Activated CD4-positive, alpha-beta T cell treated with anti-CD3 and anti-CD28 coated beads, Interleukin-2, amount 50 U/mL, for 4 hours (primary cell): ENCODE measurements around the gene EPB41L4B.

Source experiments
- DNase-seq, 2 experiments: peaks; one replicate each; pipeline ENCODE4 v3.0.0-alpha.2; 2020

EPB41L4B gene

GRCh38 chr9:109319626-109320241 lies 1.1 kb downstream of the EPB41L4B start:
- no peak for DNase-seq

- no peak for DNase-seq
These were observed 1.7 kb downstream of the EPB41L4B start for GRCh38 chr9:109319017-109319625.

- DNase-seq = no peak
These were observed 2.7 kb downstream of the EPB41L4B start for GRCh38 chr9:109317979-109318741.

GRCh38 chr9:109317311-109317978 lies 3.4 kb downstream of the EPB41L4B start:
- no peak for DNase-seq

- no peak for DNase-seq
These were observed 4.6 kb downstream of the EPB41L4B start for GRCh38 chr9:109316207-109316640.

GRCh38 chr9:109315480-109316206 lies 5.2 kb downstream of the EPB41L4B start:
- no peak for DNase-seq

- no peak for DNase-seq
These were observed 6.8 kb downstream of the EPB41L4B start for GRCh38 chr9:109314011-109314531.

GRCh38 chr9:109313351-109313750 lies 7.5 kb downstream of the EPB41L4B start:
- no peak for DNase-seq

GRCh38 chr9:109312783-109313182 lies 8.1 kb downstream of the EPB41L4B start:
- DNase-seq = no peak

- no peak for DNase-seq
These were observed 9.1 kb downstream of the EPB41L4B start for GRCh38 chr9:109311731-109312130.

- DNase-seq = no peak
These were observed 9.6 kb downstream of the EPB41L4B start for GRCh38 chr9:109311286-109311685.

GRCh38 chr9:109310486-109310901 lies 10.4 kb downstream of the EPB41L4B start:
- no peak for DNase-seq

GRCh38 chr9:109309282-109309681 lies 11.6 kb downstream of the EPB41L4B start:
- DNase-seq = no peak

- DNase-seq = no peak
These were observed 13.2 kb downstream of the EPB41L4B start for GRCh38 chr9:109307380-109308240.

GRCh38 chr9:109305801-109306200 lies 15.1 kb downstream of the EPB41L4B start:
- DNase-seq = no peak

GRCh38 chr9:109304347-109304746 lies 16.5 kb downstream of the EPB41L4B start:
- DNase-seq = no peak

GRCh38 chr9:109303900-109304299 lies 17.0 kb downstream of the EPB41L4B start:
- DNase-seq = no peak

- DNase-seq = no peak
These were observed 18.3 kb downstream of the EPB41L4B start for GRCh38 chr9:109302606-109303005.

- DNase-seq = no peak
These were observed 19.8 kb downstream of the EPB41L4B start for GRCh38 chr9:109301012-109301411.

GRCh38 chr9:109299891-109300290 lies 21.0 kb downstream of the EPB41L4B start:
- no peak for DNase-seq

- no peak for DNase-seq
These were observed 23.0 kb downstream of the EPB41L4B start for GRCh38 chr9:109297899-109298298.
